Hindlimb muscle (tissue), 1 donor: ENCODE measurements around the gene CSTB. TPM values are rescaled to one million over a fixed set of nuclear protein-coding genes. Genes with fewer than 3 reads are reported as not detected.

ENCODE experiments used
- DNase-seq: peaks from one replicate; pipeline ENCODE4 v3.0.0-alpha.2; 2013
- polyA plus RNA-seq: library from polyadenylated mRNA; unstranded; fragments of 120-200 nt; gene quantifications from one replicate; pipeline ENCODE4 v1.2.1, GENCODE V29; 2013; ENCODE audit not compliant: insufficient read length

CSTB gene
- polyA plus RNA-seq, 1 donor = 21.7 TPM

DNA sequence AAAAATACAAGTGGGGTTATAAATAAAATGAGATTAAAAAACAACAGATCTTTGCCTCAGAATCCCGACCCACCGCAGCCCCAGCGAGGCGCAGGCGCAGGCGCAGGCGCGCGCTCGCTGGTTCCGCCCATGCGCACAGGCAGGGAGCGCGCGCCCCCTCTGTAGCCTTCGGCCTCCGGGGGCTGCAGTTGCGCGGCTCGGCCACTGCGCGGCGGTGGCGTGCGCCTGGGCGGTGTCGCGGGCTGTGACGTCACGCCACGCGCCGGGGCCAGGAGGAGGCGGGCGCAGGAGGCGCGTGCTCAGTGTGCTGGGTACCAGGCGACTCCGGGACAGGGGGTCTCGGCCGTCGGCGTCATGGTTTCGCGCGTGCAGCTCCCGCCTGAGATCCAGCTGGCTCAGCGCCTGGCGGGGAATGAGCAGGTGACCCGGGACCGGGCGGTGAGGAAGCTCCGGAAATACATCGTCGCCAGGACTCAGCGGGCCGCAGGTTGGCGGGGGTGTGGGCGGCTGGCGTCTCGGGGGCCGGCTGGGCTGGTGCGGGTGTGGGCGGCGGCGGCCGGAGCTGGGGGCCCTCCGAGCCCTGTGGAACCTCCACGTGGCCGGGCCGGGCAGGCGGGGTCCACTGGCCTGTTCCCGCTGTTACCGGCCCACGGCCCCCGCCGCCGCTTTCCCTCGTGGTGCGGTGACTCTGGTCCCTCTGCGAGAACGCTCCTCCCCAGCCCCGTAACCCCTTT is 13.3 kb upstream of the CSTB start, which contains the start of gene RRP1:
TSS of gene RRP1 (plus strand) at position 302 of the 734 bp plus-strand sequence. CDS start at position 355, 53 bp downstream.
- peak; percentile 96 for DNase-seq

DNA sequence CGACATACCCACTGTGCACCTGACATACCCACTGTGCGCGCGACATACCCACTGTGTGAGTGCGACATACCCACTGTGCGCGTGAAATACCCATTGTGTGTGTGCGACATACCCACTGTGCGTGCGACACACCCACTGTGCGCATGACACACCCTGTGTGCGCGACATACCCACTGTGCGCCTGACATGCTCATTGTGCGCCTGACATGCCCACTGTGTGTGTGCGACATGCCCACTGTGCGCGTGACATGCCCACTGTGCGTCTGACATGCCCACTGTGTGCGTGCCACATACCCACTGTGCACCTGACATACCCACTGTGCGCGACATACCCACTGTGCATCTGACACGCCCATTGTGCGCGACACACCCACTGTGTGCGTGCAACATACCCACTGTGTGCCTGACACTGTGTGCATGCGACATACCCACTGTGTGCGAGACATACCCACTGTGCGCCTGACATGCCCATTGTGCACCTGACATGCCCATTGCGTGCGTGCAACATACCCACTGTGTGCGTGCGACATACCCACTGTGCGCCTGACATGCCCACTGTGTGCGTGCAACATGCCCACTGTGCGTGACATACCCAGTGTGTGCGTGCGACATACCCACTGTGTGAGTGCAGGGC is 10.8 kb upstream of the CSTB start:
- no peak for DNase-seq

DNA sequence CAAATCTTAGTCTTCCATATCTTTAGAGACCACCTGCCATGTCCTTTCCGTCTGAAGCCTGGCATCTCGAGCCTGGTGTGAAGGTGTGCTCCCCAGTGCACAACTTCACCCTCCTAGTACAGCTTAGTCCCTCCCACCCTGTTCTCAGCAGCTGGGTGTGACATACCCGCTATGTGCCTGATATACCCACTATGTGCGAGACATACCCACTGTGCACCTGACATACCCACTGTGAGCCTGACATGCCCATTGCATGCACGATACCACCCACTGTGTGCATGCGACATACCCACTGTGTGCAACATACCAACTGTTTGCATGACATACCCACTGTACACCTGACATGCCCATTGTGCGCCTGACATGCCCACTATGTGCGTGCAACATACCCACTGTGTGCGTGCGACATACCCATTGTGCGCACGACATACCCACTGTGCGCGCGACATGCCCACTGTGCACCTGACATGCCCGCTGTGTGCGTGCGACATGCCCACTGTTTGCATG is 10.2 kb upstream of the CSTB start:
- no peak for DNase-seq

DNA sequence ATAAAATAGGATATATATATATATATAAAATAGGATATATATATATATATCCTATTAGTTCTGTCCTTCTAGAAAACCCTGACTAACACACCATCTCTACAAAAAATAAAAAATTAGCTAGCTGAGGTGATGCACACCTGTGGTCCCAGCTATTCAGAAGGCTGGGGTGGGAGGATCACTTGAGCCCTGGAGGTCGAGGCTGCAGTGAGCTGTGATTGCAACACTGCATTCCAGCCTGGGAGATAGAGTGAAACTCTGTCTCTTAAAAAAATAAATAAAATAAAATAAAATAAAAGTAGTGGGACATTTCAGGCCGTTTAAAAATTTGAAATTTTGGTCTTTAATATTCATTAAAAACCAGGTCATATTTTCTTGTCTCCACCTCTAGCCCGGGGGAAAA is 9.0 kb upstream of the CSTB start:
- no peak for DNase-seq

DNA sequence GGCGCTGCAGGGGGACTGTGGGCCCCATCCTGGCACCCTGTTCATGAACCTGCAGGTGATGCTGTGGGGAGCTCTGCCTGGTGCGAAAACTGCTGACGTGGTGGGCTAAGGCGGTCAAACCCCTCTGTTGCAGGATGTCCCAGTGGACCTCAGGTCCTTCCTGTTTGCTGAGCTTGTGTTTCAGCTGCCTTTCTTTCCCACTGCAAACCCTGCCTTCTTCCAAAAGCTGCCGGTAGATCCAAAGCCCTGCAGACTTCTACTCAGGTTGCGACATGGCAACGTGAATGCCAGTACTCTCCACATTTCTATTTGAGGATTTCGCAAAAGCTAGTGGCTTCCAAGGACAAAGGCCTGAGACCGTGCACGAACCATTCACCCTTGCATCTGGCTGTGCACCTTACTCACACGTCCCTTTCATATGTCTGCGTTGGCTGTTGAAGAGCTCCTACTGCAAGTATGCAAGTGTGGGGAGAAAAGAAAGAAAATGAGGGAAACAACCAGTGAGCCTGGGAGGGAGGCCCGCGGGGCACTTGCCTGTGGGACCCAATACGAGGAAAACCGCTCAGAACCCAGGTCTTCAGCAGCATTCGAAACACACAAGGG is 7.1 kb upstream of the CSTB start:
- no peak for DNase-seq

DNA sequence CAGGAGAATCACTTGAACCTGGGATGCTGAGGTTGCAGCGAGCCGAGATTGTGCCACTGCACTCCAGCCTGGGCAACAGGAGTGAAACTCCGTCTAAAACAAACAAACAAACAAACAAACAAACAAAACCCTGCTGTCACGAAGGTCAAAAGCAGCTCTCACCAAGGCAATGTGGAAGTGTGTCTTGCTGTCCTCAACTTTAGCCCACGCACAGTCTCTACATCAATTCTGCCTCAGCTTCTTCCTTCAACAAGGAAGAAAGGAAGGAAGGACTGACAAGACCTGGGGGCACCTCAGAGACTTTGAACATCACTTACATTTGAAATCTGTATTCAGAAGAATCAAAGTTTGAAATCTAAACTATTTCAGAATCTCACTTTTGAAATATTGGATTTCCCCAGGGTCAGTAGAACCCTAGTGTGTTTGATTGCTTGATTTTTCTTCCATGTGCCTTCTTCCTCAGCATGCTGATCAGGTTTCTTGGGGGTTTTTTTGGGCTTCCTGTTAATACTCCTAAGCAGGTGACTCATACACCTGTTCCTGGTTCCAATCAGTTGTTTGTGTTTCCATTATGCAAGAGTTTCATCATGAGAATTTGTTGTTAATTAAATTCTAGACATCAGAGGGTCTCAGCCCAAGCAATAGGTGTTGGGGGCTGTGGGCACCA is 6.5 kb upstream of the CSTB start:
- no peak for DNase-seq

DNA sequence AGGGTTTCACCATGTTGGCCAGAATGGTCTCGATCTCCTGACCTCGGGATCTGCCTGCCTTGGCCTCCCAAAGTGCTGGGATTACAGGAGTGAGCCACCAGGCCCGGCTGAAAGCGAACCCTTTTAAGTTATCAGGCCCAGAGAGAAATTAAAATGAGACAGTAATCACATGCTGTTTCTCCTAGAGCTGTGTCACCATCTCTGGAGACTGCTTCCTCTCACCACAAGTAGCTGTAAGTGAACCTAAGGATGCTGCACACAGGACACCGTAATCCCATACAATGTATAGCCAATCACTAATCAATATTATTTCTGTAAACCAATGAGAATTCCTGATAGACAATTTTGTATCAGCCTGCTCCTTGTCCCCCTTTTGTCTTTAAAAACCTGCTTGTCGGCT is 5.7 kb upstream of the CSTB start:
- DNase-seq = no peak

DNA sequence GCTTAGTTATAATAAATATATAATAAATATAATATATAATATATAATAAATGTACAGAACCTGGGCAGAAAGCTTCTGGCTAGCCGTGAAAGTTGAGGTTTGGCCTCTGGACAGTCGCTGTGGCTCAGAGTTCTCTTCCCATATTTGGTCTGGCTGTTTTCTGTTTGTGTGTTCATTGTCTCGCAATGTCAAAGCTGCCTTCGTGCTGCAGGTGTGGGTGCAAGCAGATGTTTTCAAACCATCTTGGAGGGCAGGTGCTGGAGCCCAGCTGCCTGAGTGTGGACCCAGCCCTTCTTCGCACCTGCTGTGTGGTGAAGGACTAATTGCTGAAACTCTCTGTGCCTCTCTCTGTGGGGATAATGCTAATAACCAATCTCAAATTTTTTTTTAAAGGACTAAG is 3.6 kb upstream of the CSTB start:
- no peak for DNase-seq

DNA sequence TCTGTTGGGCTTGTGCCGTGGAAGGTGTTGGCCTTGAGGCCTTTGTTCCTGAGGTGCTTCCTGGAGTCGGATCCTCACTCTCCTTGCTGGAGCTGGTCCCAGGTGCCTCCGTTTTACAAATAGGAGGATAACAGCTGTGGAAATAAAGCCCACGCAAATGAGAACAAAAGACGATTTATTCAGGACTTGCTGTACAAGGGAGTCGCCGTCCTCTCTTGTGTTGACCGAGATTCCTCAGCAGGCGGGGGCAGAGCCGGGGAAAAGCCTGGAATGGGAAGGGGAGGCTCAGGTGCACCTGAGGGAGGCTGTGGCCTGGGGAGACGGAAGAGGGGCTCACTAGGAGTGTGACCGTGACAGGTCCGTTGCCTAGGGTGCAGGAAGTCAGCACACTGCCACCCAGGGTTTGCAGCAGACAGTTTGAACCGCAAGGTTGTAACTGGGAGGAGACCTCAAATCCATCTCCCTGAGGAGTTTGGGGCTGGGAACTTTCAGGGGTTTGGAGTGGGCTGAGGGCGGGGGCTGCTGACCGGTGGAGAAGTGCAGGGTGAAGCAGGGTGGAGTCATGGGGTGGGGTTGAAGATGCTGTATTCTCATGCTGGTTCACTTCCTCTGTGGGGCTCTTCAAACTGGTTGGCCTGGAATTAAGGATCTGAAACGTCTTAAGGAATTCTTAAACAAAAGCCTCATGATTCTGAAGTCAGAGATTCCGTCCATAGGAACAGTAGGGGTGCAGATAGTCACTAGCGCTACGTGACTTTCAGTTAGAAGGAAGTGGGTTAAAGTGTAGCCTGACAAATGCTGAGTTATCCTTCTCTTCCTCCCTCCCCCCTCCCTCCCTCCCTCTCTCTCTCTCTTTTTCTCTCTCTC is 2.6 kb upstream of the CSTB start:
- DNase-seq = no peak

DNA sequence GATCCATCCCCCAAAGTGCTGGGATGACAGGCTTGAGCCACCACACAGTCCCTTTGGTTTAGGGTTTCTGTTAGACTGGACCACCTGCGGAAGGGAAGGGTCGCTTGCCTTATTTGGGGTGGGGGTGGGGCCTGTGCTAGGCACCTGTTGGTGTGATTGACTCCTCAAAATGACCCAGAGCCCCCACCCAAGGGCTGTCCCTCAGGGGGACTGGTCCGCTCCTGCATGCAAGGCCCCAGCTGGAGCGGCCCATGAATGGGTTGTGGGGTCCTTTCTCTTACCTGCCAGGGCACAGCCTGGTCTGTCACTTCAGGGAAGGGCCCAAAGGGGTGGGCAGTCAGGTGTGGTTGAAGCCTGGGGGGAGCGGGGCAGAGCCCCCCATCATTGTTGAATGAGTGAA is 1.8 kb upstream of the CSTB start:
- no peak for DNase-seq

DNA sequence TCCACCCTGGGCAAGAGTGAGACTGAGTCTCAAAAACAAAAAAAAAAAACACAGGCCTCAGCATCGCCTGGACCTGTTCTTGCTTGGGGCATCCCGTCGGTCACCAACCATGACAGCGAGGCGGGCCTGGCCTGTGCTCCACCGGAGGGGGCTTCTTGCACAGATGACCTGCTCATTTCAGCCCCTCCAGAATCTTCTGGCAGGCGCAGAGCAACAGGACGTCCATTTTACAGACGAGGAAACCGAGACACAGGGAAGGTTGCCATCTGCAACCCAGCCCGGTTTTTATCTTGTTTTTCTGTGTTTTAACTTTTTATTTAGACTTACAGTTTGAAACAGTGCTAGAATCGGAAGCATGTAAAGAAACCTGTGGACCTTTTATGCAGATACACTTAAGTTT is 918 bp downstream of the CSTB start:
- no peak for DNase-seq

DNA sequence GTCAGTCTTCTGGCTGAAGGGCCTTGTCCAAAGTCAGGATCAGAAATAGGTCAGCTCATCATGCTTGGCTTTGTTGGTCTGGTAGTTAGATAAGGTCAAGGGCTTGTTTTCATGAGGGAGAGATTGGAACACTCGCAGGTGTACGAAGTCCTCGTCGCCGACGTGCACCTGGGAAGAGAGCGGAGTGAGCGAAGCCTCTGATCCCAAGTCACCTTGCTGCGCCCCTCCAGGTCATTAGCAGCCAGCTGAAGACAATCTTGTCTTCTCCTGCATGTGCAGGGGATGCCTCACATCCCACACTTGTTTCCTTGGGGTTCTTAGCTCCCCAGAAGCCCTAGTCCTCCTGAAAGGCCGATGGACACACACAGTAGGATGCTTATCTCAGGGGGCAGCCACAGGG is 1.9 kb downstream of the CSTB start:
- no peak for DNase-seq

DNA sequence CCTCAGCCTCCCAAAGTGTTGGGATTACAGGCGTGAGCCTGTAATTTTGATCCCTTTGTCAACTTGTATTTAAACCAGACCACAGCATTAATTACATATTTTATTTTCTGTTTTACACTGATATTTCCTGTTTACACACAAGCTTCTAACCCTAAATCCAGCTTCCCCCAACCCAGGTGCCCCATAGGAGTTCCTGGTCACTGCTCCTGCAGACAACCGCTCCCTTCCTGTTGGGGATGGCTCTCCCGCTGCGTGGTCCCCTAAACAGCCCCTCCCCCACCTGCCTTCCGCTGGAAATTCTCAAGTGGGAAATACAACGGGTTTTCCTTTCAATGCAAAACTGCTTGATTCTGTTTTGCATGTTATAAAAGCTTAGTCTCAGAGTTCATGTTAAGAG is 3.7 kb downstream of the CSTB start:
- no peak for DNase-seq

DNA sequence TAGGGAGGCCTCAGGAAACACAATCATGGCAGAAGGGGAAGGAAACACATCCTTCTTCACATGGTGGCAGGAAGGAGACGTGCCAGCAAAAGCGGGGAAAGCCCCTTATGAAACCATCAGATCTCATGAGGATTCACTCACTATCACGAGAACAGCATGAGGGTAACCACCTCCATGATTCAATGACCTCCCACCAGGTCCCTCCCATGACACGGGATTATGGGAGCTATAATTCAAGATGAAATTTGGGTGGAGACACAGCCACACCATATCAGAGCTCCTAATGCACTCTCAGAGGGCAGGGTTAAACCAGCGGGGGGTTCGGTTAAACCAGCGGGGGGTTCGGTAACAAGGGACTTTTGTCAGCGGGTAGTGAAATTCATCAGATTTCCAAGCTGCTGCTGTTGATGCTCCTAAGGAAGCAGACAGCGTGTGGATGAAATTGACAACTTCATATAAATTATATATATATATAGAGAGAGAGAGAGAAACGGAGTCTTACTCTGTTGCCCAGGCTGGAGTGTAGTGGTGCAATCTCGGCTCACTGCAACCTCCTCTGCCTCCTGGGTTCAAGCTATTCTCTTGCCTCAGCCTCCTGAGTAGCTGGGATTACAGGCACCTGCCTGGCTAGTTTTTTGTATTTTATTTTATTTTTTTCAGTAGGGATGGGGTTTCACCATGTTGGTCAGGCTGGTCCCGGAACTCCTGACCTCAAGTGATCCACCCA is 4.2 kb downstream of the CSTB start:
- no peak for DNase-seq

DNA sequence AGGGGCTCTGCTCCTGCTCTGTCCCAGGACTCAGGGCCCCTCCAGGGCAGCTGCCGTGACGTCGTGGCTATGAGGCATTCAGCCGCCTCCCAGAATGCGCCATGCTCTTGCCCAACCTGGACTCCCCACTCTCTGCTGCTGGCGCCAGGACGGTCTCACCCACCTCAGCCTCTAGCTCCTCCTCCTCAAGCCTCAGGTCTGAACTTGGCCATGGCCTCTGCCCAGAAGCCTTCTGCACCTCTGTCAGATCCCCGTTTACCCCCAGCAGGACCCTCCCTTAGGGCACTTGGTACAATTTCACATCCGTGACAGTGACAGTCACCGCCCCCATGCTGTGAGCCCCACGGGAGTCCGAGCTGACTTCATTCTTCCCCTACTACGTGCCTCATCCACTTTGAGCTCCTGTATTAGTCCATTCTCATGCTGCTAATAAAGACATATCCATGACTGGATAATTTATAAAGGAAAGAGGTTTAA is 4.9 kb downstream of the CSTB start:
- DNase-seq = no peak

DNA sequence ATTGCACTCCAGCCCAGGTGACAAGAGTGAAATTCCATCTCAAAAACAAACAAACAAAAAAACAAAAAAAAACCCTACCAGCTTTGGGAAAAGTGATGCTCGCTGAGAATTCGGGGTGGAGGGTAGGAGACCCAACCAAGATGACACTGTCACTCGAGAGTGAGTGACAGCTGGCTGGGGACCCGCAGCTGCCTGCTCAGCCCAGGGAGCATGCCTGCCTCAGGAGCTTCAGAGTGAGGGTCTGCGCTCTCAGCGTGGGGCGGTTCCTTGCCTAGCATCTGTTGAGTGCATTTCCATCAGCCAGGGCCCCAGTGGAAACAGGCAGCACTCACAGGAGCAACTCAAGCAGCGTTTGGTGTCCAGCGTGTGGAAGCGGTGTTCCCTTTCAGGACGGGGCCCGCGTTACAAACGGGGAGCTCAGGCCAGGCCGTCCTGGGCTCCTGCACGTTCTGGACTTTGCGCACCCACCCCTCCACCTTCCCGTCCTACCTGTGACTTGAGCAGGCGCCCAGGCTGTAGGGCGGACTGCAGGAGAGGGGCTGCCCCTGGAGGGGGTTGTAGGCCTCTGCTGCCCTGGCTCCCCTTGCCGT is 5.9 kb downstream of the CSTB start:
- DNase-seq = no peak

DNA sequence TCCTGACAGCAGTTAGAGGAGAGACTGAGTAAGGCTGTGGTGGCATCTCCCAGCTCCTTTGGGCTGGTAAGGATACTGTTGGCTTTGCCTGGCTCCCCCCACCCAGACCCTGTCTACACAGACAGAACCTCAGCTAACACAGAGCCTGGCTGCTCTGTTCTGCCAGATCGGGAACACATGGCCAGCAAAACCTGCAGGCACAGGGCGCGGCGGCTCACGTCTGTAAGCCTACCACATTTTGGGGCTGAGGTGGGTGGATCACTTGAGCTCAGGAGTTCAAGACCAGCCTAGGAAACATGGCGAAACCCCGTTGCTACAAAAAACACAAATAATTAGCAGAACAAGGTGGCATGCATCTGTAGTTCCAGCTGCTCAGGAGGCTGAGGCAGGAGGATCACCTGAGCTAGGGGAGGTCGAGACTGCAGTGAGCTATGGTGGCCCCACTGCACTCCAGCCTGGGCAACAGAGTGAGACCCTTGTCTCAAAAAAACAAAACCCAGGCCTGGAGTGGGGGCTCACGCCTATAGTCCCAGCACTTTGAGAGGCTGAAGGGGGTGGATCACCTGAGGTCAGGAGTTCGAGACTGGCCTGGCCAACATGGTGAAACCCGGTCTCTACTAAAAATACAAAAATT is 6.7 kb downstream of the CSTB start:
- no peak for DNase-seq

DNA sequence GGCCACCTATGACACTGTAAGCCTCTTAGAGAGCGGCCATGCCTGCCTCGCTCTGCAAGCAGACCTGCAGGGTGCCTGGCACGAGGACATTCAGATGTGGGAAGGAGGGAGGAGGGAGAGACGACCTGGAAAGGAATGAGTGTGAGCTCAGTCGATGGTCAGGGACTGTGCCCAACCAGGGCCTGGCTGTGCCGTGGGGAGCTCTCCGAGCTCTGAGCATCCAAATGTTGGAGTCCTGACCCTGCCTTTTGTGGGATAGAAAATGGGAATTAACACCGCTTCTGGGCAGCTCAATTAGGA is 7.3 kb downstream of the CSTB start:
- no peak for DNase-seq

DNA sequence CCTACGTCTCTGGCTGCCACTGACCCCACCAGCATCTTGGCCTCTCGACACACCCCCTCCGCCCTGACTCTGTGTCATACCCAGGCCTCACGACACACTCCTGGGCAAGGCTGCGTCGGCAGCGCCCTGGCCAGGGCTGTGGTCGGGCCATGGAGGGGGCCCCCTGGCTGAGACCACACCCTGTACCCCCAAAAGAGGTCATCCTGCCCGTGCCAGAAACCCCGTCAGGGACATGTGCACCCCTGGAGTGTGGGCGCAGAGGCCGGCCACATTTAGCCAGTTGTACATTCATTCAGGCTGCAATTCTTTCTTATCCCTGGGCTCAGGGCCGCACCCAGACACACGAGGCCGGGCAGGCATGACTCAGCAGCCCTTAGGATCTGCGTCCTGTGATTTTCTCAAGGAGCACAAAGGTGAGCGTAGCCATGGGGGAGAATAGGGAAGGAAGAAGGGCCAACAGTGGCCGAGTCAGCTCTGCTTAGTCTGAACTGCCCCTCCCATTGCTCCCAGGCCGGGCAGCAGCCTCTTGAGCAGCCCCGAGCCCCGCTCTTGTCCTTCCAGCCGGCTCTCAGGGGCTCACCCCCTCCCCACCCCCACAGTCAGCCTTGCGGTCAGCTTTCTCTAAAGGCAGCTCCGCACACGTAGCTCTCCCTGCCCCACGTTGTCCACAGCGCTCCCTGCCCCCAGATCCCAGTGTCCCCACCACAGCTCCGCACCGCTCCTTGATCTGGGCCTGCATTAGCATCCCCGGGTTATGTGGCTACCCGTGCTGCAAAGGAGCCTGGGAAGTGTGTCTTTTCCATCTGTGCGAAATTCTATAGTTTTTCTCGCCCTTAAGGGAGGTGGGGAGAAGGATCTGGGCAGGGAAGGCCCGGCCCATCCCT is 7.9 kb downstream of the CSTB start:
- DNase-seq = no peak
